HUES64 (cell line): ENCODE results near the gene NFAT5.
"Not testable (repeated sequence)": the region's sequence is repeated elsewhere in the genome, so short reads cannot be mapped to it uniquely, and the experiment has no call there.

ENCODE experiments used
- H3K27ac ChIP-seq: 2 replicates; pipeline ENCODE4 v1.7.0; 2013; ENCODE audit warnings: low read depth, low read length, inconsistent platforms
- H3K27me3 ChIP-seq: 2 replicates; pipeline ENCODE4 v1.6.1; 2013; ENCODE audit warnings: mild to moderate bottlenecking, low read length; ENCODE audit not compliant: insufficient read depth
- H3K36me3 ChIP-seq: 2 replicates; pipeline ENCODE4 v1.6.1; 2013; ENCODE audit warnings: mild to moderate bottlenecking, low read length; ENCODE audit not compliant: insufficient read depth
- H3K4me1 ChIP-seq: 2 replicates; pipeline ENCODE4 v1.6.1; 2013; ENCODE audit warnings: mild to moderate bottlenecking, low read length, moderate library complexity; ENCODE audit not compliant: insufficient read depth
- H3K4me3 ChIP-seq: 2 replicates; pipeline ENCODE4 v1.5.1; 2013; ENCODE audit warnings: mild to moderate bottlenecking, low read length, moderate library complexity
- H3K9ac ChIP-seq: 2 replicates; pipeline ENCODE4 v1.6.1; 2013; ENCODE audit warnings: mild to moderate bottlenecking, low read depth, low read length
- H3K9me3 ChIP-seq: 2 replicates; pipeline ENCODE4 v1.6.1; 2013; ENCODE audit warnings: low read depth, low read length; ENCODE audit not compliant: insufficient read depth
- WGBS: fragments of 150-250, 120-280 bp; methylation state at CpG from one replicate; pipeline ENCODE4 v1.1.7; 2013; ENCODE audit warnings: missing lambda C conversion rate; 5-methylcytosine and 5-hydroxymethylcytosine counted together

The NFAT5 gene

DNA sequence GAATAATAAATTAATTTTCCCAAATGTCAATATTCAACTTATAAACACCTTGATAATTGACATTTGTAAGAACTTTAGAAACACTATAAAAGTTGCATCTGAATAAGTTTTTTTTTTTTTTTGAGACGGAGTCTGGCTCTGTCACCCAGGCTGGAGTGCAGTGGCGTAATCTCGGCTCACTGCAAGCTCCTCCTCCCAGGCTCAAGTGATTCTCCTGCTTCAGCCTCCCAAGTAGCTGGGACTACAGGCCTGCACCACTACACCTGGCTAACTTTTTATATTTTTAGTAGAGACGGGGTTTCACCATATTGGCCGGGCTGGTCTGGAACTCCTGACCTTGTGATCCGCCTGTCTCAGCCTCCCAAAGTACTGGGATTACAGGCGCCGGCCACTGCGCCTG, 13.0 kb downstream of the NFAT5 start:
- WGBS = 91% methylated on average over 6 of the region's 9 CpGs
- not testable (repeated sequence) for H3K9ac ChIP-seq, H3K27ac ChIP-seq, H3K36me3 ChIP-seq, H3K27me3 ChIP-seq, H3K4me3 ChIP-seq, H3K9me3 ChIP-seq, H3K4me1 ChIP-seq

GRCh38 chr16:69579783-69580481, 14.2 kb downstream of the NFAT5 start:
- Histone ChIP-seq H3K27me3 (no peaks in the 10 kb centered on the region), H3K4me3 (no peak overlapping the region), H3K27ac (no peak overlapping the region), H3K4me1 (no peaks in the 10 kb centered on the region), H3K36me3 (0 out of 2 replicates have a peak, but pooled peaks cover 4% of the 10 kb centered on the region), H3K9me3 (no peaks in the 10 kb centered on the region), H3K9ac (no peak overlapping the region)
- WGBS = 97% methylated on average over 2 of the region's 2 CpGs

DNA sequence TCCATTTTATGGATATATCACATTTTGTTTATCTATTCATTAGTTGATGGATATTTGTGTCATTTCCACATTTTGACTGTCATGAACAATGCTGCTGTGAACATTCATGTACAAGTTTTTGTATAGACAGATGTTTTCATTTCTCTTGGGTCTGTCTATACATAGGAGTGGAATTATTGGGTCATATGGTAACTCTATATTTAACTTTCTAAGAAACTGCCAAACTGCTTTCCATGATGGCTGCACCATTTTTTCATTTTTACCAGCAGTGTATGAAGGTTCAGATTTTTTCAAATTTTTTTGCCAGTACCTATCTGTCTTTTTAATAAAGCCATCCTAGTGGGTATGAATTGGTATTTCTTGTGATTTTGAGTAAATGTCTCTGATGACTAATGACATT, 15.5 kb downstream of the NFAT5 start:
- Histone ChIP-seq H3K4me3 (no peak overlapping the region), H3K27me3 (no peaks in the 10 kb centered on the region), H3K36me3 (0 out of 2 replicates have a peak, but pooled peaks cover 4% of the 10 kb centered on the region), H3K27ac (no peak overlapping the region), H3K4me1 (no peaks in the 10 kb centered on the region), H3K9me3 (no peaks in the 10 kb centered on the region), H3K9ac (no peak overlapping the region)

DNA sequence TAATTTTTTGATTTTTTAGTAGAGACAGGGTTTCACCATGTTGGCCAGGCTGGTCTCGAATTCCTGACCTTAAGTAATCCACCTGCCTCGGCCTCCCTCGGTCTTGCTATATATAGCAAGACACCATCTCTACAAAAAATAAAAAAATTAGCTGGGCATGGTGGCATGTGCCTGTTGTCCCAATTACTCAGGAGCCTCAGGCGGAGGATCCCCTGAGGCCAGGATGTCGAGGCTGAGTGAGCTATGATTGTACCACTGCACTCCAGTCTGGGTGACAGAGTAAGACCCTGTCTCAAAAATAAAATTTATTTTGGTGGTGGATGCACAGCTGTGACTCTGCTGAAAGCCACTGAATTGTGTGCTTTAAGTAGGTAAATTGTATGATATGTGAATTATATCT, 18.7 kb downstream of the NFAT5 start:
- not testable (repeated sequence) for H3K4me1 ChIP-seq, H3K36me3 ChIP-seq, H3K27me3 ChIP-seq, H3K27ac ChIP-seq, H3K9ac ChIP-seq, H3K9me3 ChIP-seq, H3K4me3 ChIP-seq
- 91% methylated on average over 5 of the region's 5 CpGs for WGBS

DNA sequence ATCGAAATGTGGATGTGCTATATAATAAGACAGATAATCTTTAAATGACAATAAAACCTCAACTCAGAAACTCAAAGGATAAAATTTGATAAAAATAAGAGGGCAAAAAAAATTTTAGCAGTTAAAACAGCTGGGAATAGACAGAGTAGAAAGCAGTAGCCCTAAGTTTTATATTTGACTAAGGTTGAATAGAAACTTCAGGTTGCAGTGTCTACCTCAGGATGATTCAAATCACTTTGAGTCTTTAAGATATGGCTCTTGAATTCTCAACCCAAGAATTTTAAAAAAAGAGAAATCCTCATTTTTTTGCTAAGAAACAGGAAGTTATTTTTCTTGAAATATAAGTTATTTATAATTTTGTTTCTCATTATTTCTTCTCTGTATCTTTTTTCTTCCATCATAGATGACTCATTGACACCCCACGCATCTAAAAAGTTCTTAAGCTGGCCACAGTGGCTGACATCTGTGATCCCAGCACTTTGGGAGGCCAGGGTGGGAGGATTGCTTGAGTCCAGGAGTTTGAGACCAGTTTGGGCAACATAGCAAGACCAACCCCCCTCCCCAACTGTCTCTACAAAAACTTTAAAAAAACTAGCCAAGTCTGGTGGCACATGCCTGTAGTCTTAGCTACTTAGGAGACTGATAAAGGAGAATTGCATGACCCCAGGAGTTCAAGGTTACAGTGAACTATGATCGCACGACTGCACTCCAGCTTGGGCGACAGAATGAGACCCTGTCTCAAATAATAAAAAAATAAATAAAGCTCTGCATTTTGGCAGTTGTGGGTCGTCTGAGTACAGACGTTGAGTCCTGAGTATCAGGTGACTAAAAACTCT, 23.9 kb downstream of the NFAT5 start:
- WGBS = 93% methylated on average over 6 of the region's 7 CpGs
- Histone ChIP-seq H3K9ac (no peak overlapping the region), H3K4me3 (no peak overlapping the region), H3K27me3 (no peaks in the 10 kb centered on the region), H3K36me3 (no peaks in the 10 kb centered on the region), H3K4me1 (no peaks in the 10 kb centered on the region), H3K27ac (no peak overlapping the region), H3K9me3 (no peaks in the 10 kb centered on the region)

- H3K9me3 ChIP-seq = no peaks in the 10 kb centered on the region
- 92% methylated on average over 3 of the region's 3 CpGs for WGBS
- H3K36me3 ChIP-seq = no peaks in the 10 kb centered on the region
- H3K27me3 ChIP-seq = no peaks in the 10 kb centered on the region
- H3K4me1 ChIP-seq = no peaks in the 10 kb centered on the region
- H3K27ac ChIP-seq = no peak overlapping the region
- no peak overlapping the region for H3K4me3 ChIP-seq
- no peak overlapping the region for H3K9ac ChIP-seq
Observed at GRCh38 chr16:69590590-69590989, 24.8 kb downstream of the NFAT5 start.

DNA sequence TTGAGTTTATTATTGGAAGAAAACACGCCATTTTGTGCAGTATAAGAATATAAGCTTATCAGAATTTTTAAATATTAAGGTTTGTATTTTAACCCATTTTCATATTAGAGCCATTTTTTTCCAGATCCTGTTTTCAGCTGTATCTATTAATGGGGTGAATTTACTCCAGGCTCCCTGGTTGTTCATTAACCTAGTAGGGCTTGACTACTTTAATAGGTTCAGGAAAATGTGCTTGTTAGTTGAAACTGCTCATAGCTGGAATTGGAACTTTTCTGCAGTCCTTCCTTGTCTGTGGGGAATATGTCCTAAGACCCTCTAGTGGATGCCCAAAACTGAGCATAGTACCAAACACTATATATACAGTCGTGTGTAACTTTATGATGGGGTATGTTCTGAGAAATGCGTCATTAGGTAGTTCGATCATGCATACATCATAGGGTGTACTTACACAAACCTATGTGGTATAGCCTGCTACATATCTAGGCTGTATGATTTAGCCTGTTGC, 28.0 kb downstream of the NFAT5 start:
- Histone ChIP-seq H3K27ac (no peak overlapping the region), H3K4me3 (no peak overlapping the region), H3K27me3 (no peaks in the 10 kb centered on the region), H3K9me3 (no peaks in the 10 kb centered on the region), H3K4me1 (no peaks in the 10 kb centered on the region), H3K36me3 (no peaks in the 10 kb centered on the region), H3K9ac (no peak overlapping the region)
- 100% methylated on average over 3 of the region's 4 CpGs for WGBS

- WGBS = 89% methylated on average over 7 of the region's 8 CpGs
- Histone ChIP-seq H3K36me3 (no peaks in the 10 kb centered on the region), H3K9ac (no peak overlapping the region), H3K27ac (no peak overlapping the region), H3K4me3 (no peak overlapping the region), H3K9me3 (no peaks in the 10 kb centered on the region), H3K4me1 (no peaks in the 10 kb centered on the region), H3K27me3 (no peaks in the 10 kb centered on the region)
Observed at GRCh38 chr16:69595127-69596036, 29.6 kb downstream of the NFAT5 start.

DNA sequence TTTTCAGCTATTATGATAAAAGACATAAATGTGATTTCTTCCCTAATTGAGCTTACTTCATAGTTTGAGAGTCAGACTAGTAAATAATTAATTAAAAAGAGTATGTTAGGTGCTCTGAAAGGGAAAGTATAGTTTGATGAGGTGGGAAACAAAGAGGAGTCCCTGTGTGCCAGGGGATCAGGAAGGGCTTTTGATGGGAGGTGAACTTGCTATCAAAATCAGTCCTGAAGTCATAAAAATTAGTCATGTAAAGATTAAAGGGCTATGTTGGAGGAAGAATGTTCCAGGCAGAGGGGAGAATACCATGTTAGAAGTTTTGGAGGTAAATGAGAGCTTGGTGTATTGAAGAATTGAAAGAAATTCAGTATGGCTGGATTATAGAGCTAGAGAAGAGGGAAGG, 31.0 kb downstream of the NFAT5 start:
- no peaks in the 10 kb centered on the region for H3K27me3 ChIP-seq
- no peaks in the 10 kb centered on the region for H3K36me3 ChIP-seq
- no peaks in the 10 kb centered on the region for H3K4me1 ChIP-seq
- no peaks in the 10 kb centered on the region for H3K9me3 ChIP-seq
- H3K9ac ChIP-seq = no peak overlapping the region
- no peak overlapping the region for H3K4me3 ChIP-seq
- H3K27ac ChIP-seq = no peak overlapping the region

- Histone ChIP-seq H3K4me3 (no peak overlapping the region), H3K36me3 (no peaks in the 10 kb centered on the region), H3K9ac (no peak overlapping the region), H3K27ac (no peak overlapping the region), H3K27me3 (no peaks in the 10 kb centered on the region), H3K9me3 (no peaks in the 10 kb centered on the region), H3K4me1 (no peaks in the 10 kb centered on the region)
- 100% methylated on average over 4 of the region's 5 CpGs for WGBS
Observed at GRCh38 chr16:69598045-69598444, 32.3 kb downstream of the NFAT5 start.

- no peaks in the 10 kb centered on the region for H3K4me1 ChIP-seq
- 87% methylated on average over 1 of the region's 1 CpG for WGBS
- no peaks in the 10 kb centered on the region for H3K27me3 ChIP-seq
- H3K4me3 ChIP-seq = no peak overlapping the region
- H3K9me3 ChIP-seq = no peaks in the 10 kb centered on the region
- H3K27ac ChIP-seq = no peak overlapping the region
- no peak overlapping the region for H3K9ac ChIP-seq
- no peaks in the 10 kb centered on the region for H3K36me3 ChIP-seq
Observed at GRCh38 chr16:69599731-69600130, 34.0 kb downstream of the NFAT5 start.
